ENCODE data around the gene HARS2.
A peak's percentile ranks its signal among the peaks of the same experiment; 100 is the strongest.
"Not testable (repeated sequence)": the region's sequence is repeated elsewhere in the genome, so short reads cannot be mapped to it uniquely, and the experiment has no call there.

Gene HARS2

DNA sequence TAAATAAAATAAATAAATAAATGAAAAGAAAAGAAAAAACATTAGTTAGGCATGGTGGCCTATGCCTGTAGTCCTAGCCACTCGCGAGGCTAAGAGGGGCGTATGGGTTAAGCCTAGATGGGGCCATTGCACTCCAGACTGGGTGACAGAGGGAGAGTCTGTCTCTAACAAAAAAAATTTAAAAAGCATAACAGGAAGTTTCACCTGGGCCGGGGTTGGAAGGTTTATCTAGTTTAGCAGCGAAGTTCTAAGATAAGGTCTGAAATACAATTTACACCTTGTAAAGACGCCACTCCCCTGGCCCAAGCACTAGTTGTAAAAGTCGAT, 27.0 kb downstream of the HARS2 start:
- peak overlapping the region; percentile 19; the same call in 1 of the 2 replicates for H3K4me3 ChIP-seq (ENCODE audit: control insufficient read depth, low read depth, low read length)
- DNase-seq (ENCODE audit: low read depth): no peak
- TF ChIP-seq, protein P1, sequence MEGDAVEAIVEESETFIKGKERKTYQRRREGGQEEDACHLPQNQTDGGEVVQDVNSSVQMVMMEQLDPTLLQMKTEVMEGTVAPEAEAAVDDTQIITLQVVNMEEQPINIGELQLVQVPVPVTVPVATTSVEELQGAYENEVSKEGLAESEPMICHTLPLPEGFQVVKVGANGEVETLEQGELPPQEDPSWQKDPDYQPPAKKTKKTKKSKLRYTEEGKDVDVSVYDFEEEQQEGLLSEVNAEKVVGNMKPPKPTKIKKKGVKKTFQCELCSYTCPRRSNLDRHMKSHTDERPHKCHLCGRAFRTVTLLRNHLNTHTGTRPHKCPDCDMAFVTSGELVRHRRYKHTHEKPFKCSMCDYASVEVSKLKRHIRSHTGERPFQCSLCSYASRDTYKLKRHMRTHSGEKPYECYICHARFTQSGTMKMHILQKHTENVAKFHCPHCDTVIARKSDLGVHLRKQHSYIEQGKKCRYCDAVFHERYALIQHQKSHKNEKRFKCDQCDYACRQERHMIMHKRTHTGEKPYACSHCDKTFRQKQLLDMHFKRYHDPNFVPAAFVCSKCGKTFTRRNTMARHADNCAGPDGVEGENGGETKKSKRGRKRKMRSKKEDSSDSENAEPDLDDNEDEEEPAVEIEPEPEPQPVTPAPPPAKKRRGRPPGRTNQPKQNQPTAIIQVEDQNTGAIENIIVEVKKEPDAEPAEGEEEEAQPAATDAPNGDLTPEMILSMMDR (IDR thresholded peaks at IDR 0.05; ENCODE audit: control insufficient read depth, insufficient read depth, low read depth, low read length, missing control alignments): no peak

DNA sequence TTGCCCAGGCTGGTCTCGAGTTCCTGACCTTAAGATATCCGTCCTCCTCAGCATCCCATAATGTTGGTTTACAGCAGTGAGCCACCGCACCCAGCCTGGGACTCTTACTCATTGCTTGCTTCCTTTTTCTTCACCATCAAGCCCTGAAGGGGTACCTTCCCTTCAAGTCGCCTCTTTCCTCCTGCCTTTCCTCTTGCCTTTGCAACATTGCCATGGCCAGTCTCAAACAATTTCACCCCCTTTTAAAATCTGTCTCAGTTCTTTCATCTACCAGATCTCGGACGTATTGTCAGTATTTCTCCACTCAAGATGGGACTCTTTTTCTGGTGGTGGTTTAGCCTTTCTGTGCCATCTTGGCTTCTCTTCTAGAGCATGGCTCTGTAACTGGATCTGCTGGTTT, 29.5 kb downstream of the HARS2 start:
- DNase-seq (ENCODE audit: low read depth); H3K4me3 ChIP-seq (ENCODE audit: control insufficient read depth, low read depth, low read length): not testable (repeated sequence)

DNA sequence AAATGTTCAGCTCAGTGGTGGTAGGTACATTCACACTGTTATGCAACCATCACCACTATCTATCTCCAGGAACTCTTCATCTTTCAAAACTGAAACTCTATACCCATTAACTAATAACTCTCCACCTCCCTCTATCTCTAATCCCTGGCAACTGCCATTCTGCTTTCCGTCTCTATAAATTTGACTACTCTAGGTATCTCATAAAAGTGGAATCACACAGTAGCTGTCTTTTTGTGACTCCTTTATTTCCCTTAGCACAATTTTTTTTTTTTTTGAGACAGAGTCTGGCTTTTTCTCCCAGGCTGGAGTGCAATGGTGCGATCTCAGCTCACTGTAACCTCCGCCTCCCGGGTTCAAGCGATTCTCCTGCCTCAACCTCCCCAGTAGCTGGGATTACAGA, 30.1 kb downstream of the HARS2 start:
- DNase-seq (ENCODE audit: low read depth): not testable (repeated sequence)

DNA sequence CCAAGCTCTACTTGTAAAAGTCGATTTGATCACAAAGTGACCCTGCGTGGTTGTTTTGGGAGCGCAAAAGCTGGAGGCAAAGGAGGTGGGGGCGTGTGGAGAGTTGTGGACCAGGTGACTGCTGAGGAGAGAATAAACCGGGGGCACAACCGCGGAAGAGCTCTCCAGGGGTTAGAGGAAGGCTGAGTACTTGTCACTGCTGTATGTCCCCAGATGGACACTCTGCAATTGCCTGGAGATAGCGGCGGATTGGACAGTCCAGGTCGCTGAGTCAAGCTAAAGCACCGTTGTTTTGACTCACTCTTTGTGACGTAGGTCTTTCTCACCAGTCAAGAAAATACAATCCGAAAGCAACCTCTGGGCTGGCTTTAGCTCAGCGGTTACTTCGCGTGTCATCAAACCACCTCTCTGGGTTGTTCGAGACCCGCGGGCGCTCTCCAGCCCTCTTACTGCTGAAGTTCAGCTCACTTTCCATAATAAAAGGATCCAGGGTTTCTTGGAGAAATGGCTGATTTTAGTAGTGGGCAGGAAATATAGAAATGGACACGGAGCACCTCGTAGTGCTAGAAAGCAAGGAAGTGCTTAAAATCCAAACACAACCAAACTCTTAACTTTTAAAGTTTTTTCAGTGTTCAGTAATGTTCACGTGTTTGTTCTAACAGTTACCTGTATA, 34.7 kb downstream of the HARS2 start:
- peak; percentile 79 for DNase-seq (ENCODE audit: low read depth)
- H3K4me3 ChIP-seq (ENCODE audit: control insufficient read depth, low read depth, low read length): peak overlapping the region; percentile 54
- TF ChIP-seq, protein P1 (IDR thresholded peaks at IDR 0.05; ENCODE audit: control insufficient read depth, insufficient read depth, low read depth, low read length, missing control alignments): no peak

More for the DNA sequence above, 30.1 kb downstream of the HARS2 start:
- H3K4me3 ChIP-seq (ENCODE audit: control insufficient read depth, low read depth, low read length): not testable (repeated sequence)

DNA sequence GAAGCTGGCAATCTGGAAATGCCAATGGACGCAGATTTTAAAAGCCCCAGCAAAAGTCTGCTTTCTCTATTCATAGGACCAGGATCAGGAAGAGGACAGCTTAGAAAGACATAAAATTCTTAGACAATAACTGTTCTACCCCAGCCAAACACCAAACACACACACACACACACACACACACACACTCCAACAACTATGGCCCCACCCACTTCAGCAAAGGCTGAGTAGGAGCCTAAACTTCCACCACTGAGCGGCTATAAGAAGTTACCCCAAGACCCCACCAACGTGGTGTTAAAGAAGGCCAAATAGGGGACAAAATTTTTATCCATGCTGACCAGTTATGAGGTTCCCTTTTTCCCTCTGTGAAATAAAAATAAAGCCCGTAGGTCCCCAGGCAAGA, 41.8 kb downstream of the HARS2 start:
- DNase-seq (ENCODE audit: low read depth): no peak
- TF ChIP-seq, protein P1 (IDR thresholded peaks at IDR 0.05; ENCODE audit: control insufficient read depth, insufficient read depth, low read depth, low read length, missing control alignments): no peak
- H3K4me3 ChIP-seq (ENCODE audit: control insufficient read depth, low read depth, low read length): no peak overlapping the region

DNA sequence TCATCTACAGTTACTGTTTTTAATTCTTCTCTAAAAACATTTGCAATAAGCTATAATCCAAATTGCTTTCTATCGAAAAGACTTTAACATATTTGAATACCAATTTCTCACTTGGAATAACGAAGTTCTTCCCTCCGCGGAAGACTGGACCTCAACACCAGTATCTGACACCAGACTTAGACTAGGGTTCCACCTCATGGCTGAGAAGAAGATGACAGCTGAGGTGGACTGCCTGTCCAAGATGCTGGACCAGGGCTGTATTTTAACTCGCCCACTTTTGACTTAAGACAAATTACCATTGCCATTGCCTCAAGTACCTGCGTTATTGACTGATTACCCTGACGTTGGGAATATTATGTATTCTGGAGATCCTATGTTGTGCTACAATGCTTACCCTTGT, 43.1 kb downstream of the HARS2 start:
- no peak overlapping the region for H3K4me3 ChIP-seq (ENCODE audit: control insufficient read depth, low read depth, low read length)
- DNase-seq (ENCODE audit: low read depth): no peak
- TF ChIP-seq, protein P1 (IDR thresholded peaks at IDR 0.05; ENCODE audit: control insufficient read depth, insufficient read depth, low read depth, low read length, missing control alignments): peak; percentile 30

DNA sequence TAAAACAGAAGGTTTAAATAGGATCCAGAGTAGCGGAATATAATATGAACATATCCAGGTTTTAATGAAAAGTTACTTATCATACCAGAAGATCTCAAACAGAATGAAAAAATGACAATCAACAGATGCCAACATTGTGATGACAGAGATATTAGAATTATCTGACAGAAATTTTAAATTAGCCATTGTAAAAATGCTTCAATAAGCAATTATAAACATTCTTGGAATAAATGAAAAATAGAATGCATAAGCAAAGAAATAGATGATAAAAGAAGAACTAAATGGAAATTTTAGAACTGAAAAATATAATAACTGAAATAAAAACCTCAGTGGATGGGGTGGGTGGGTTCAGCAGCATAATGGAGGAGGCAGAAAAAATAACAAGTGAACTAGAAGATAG, 46.2 kb downstream of the HARS2 start:
- no peak overlapping the region for H3K4me3 ChIP-seq (ENCODE audit: control insufficient read depth, low read depth, low read length)
- TF ChIP-seq, protein P1 (IDR thresholded peaks at IDR 0.05; ENCODE audit: control insufficient read depth, insufficient read depth, low read depth, low read length, missing control alignments): no peak
- DNase-seq (ENCODE audit: low read depth): no peak

DNA sequence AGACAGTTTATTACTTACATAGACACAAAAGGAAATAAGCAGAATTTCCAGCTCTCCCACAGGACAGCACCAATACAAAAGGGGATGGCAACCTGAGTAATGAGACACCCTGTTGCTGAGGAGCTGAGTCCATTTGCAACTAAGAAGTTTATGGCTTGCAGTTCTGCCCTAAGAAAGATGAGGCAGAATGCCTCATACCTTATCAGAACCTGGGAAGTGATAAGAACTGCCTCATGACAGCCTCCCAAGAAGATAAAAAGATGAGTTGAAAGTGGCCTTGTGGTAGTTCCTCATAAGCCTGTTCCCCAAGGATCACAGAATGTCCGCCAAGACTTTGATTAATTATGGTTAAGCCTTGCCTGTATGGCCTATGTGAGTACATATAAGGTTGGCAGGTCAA, 50.7 kb downstream of the HARS2 start:
- TF ChIP-seq, protein P1 (IDR thresholded peaks at IDR 0.05; ENCODE audit: control insufficient read depth, insufficient read depth, low read depth, low read length, missing control alignments): no peak
- H3K4me3 ChIP-seq (ENCODE audit: control insufficient read depth, low read depth, low read length): no peak overlapping the region
- DNase-seq (ENCODE audit: low read depth): no peak

Data from AG09309 (cell line).